AG09319 (cell line): ENCODE results near the gene UMAD1.
"Not testable (repeated sequence)": the region's sequence is repeated elsewhere in the genome, so short reads cannot be mapped to it uniquely, and the experiment has no call there.

Source experiments
- DNase-seq: peaks from one replicate; pipeline ENCODE4 v3.0.0-alpha.2; 2010; ENCODE audit warnings: low read depth; ENCODE audit errors: extremely low read depth
- CTCF ChIP-seq: IDR thresholded peaks from 2 replicates; pipeline ENCODE4 v1.5.1; 2011; ENCODE audit warnings: low read depth, mild to moderate bottlenecking, inconsistent platforms, low read length, moderate library complexity

Gene UMAD1

GRCh38 chr7:7675686-7676085 is 35.1 kb downstream of the UMAD1 start:
- no peak for TF ChIP-seq CTCF
- no peak for DNase-seq

- DNase-seq, result not testable (repeated sequence)
Measured at GRCh38 chr7:7679640-7680039, 39.1 kb downstream of the UMAD1 start.

DNA sequence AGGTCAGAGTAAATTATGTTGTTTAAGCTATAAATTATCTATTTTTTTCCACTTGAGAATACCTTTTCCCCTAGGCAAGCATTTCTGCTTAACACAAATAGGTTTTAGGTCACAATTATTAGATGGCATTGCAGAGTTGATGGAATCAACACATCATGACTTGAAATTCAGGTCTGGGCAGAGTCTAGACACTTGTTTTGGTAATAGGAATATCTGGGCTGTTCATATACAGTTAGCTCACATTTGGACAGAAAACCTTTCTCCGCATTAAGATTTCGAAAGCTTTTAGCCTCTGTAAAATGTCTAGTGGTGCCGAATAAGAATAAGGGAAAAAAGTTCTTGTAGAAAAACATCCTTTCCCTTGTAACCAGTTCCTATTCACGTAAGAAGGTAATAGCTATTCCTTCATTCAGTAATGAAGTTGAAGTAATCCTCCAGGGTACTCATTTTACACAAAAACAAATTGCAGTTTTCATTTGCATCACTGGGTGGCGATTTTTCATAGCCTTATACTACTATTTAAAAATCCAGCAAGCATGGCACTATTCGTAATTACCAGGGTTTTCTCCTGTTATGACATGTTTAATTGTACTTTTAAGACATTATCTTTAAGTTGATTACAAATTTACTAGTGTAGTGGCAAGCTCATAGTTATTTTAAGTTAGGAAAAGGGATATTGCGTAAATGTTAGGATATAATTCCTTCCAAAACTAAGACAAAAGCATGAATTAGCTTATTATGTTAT is 40.8 kb downstream of the UMAD1 start:
- peak; percentile 28 for DNase-seq
- peak; percentile 60 for TF ChIP-seq CTCF

DNA sequence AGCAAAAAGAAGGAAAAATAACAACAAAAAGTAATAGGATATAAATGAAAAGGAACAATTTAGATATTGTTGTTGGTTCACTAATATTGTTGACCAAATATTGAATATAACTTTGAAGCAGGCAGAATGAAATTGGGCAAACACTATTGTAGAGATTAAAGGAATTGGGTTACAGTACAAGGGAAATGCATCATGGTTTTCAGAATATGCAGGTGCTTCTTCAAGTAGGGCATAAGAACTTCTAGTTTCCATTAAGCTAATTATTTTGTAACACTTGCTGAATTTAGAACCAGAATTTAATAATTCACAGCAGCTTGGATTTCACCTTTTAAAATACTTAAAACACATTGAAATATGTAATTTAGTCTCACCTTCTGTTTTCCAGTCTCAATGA is 41.4 kb downstream of the UMAD1 start:
- no peak for TF ChIP-seq CTCF
- no peak for DNase-seq

- no peak for TF ChIP-seq CTCF
- no peak for DNase-seq
Measured at GRCh38 chr7:7682861-7683260, 42.3 kb downstream of the UMAD1 start.

DNA sequence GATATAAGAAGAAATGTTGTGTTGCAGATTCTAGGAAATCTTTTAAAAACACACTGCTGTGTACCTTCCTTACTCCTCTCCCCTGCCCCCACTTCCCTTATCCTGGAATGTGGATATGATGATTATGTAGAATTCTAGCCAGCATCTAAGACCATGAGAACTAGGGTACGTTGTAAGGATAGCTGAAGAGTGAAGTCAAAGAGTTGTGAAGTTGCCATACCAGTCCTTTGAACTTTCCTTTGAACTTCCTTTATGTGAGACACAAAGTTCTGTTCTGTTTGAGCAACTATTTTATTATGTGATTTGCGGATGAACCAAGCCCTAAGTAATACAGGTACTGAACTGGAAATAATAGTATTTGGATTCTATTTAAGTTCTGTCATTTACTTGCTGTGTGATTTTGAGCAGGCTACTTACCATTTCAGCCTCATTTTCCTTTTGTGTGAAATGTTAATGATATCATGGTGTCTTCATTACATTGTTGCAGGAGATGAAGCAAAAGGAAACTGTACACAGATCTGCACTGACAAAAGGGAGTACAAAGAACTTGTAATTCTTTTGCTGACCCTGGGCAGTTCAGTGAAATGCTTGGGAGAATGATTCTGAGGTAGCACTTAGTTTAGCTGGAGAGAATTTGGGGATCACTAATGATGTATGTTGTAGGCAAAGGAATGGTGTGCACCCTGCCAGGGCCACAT is 46.4 kb downstream of the UMAD1 start:
- DNase-seq, result no peak
- TF ChIP-seq CTCF, result no peak

- TF ChIP-seq CTCF, result no peak
Measured at GRCh38 chr7:7687800-7688199, 47.2 kb downstream of the UMAD1 start.

More at GRCh38 chr7:7687800-7688199, 47.2 kb downstream of the UMAD1 start:
- DNase-seq, result no peak
